ENCODE measurements around the gene RBM33.
"Not testable (repeated sequence)": the region's sequence is repeated elsewhere in the genome, so short reads cannot be mapped to it uniquely, and the experiment has no call there.

Gene RBM33

GRCh38 chr7:155609185-155609584, 35.3 kb upstream of the RBM33 start:
- DNase-seq (ENCODE audit: low read depth, low spot score) = no peak
- H3K27ac ChIP-seq (ENCODE audit: low read length) = no peak overlapping the region
- H3K4me1 ChIP-seq (ENCODE audit: control insufficient read depth, insufficient read depth, low read length) = no peaks in the 10 kb centered on the region
- H3K36me3 ChIP-seq (ENCODE audit: control insufficient read depth, insufficient read depth, low read length) = no peaks in the 10 kb centered on the region
- H3K4me3 ChIP-seq (ENCODE audit: low read length) = no peak overlapping the region
- H3K27me3 ChIP-seq (ENCODE audit: control insufficient read depth, insufficient read depth, low read length) = no peaks in the 10 kb centered on the region
- H3K9me3 ChIP-seq (ENCODE audit: control insufficient read depth, insufficient read depth, low read length) = no peaks in the 10 kb centered on the region
- no CpG with 5 or more reads among the region's 12 CpGs for WGBS (ENCODE audit: insufficient coverage, insufficient read length)

DNA sequence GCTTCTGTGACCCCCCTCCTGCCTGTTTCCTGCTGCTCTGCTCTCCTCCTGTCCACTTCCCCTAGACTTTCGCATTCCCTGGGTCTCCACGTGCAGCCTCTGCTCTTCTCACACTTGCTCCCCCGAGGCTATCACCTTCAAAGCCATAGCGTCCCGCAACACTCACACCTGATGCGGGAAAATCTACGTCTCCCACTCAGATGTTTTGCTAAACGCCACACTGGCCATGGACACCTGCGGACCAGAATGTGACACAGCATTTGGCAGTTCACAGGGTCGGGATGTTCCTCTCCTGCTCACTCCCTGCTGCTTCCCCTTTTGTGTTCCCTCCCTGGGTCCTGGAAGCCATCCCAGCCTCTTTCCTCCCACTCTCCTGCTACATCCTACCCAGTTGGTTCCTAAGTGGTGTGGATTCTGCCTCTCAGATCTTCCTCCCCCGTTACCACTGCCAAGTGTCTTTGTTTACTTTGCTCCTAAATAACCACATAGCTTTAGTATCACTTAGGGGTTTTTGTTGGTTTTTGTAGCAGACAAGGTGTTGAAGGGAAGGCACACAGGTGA, 33.7 kb upstream of the RBM33 start:
- no peaks in the 10 kb centered on the region for H3K27me3 ChIP-seq (ENCODE audit: control insufficient read depth, insufficient read depth, low read length)
- no peak overlapping the region for H3K27ac ChIP-seq (ENCODE audit: low read length)
- no CpG with 5 or more reads among the region's 11 CpGs for WGBS (ENCODE audit: insufficient coverage, insufficient read length)
- H3K9me3 ChIP-seq (ENCODE audit: control insufficient read depth, insufficient read depth, low read length) = no peaks in the 10 kb centered on the region
- H3K4me1 ChIP-seq (ENCODE audit: control insufficient read depth, insufficient read depth, low read length) = no peaks in the 10 kb centered on the region
- H3K36me3 ChIP-seq (ENCODE audit: control insufficient read depth, insufficient read depth, low read length) = no peaks in the 10 kb centered on the region
- DNase-seq (ENCODE audit: low read depth, low spot score) = no peak
- H3K4me3 ChIP-seq (ENCODE audit: low read length) = no peak overlapping the region

GRCh38 chr7:155611808-155612447, 32.5 kb upstream of the RBM33 start:
- DNase-seq (ENCODE audit: low read depth, low spot score) = no peak
- no CpG with 5 or more reads among the region's 9 CpGs for WGBS (ENCODE audit: insufficient coverage, insufficient read length)
- H3K4me3 ChIP-seq (ENCODE audit: low read length) = no peak overlapping the region
- H3K36me3 ChIP-seq (ENCODE audit: control insufficient read depth, insufficient read depth, low read length) = no peaks in the 10 kb centered on the region
- H3K4me1 ChIP-seq (ENCODE audit: control insufficient read depth, insufficient read depth, low read length) = no peaks in the 10 kb centered on the region
- no peak overlapping the region for H3K27ac ChIP-seq (ENCODE audit: low read length)
- no peaks in the 10 kb centered on the region for H3K27me3 ChIP-seq (ENCODE audit: control insufficient read depth, insufficient read depth, low read length)
- no peaks in the 10 kb centered on the region for H3K9me3 ChIP-seq (ENCODE audit: control insufficient read depth, insufficient read depth, low read length)

GRCh38 chr7:155612658-155613057, 31.8 kb upstream of the RBM33 start:
- Histone ChIP-seq H3K27me3 (ENCODE audit: control insufficient read depth, insufficient read depth, low read length) (no peaks in the 10 kb centered on the region), H3K36me3 (ENCODE audit: control insufficient read depth, insufficient read depth, low read length) (no peaks in the 10 kb centered on the region), H3K4me1 (ENCODE audit: control insufficient read depth, insufficient read depth, low read length) (no peaks in the 10 kb centered on the region), H3K9me3 (ENCODE audit: control insufficient read depth, insufficient read depth, low read length) (no peaks in the 10 kb centered on the region), H3K4me3 (ENCODE audit: low read length) (no peak overlapping the region), H3K27ac (ENCODE audit: low read length) (no peak overlapping the region)
- no peak for DNase-seq (ENCODE audit: low read depth, low spot score)
- whole genome bisulfite sequencing (ENCODE audit: insufficient coverage, insufficient read length) = no CpG with 5 or more reads among the region's 10 CpGs

GRCh38 chr7:155615085-155615484, 29.4 kb upstream of the RBM33 start:
- WGBS (ENCODE audit: insufficient coverage, insufficient read length) = no CpG with 5 or more reads among the region's 6 CpGs
- not testable (repeated sequence) for H3K4me1 ChIP-seq (ENCODE audit: control insufficient read depth, insufficient read depth, low read length); H3K4me3 ChIP-seq (ENCODE audit: low read length); H3K36me3 ChIP-seq (ENCODE audit: control insufficient read depth, insufficient read depth, low read length); H3K27me3 ChIP-seq (ENCODE audit: control insufficient read depth, insufficient read depth, low read length); DNase-seq (ENCODE audit: low read depth, low spot score); H3K27ac ChIP-seq (ENCODE audit: low read length); H3K9me3 ChIP-seq (ENCODE audit: control insufficient read depth, insufficient read depth, low read length)

DNA sequence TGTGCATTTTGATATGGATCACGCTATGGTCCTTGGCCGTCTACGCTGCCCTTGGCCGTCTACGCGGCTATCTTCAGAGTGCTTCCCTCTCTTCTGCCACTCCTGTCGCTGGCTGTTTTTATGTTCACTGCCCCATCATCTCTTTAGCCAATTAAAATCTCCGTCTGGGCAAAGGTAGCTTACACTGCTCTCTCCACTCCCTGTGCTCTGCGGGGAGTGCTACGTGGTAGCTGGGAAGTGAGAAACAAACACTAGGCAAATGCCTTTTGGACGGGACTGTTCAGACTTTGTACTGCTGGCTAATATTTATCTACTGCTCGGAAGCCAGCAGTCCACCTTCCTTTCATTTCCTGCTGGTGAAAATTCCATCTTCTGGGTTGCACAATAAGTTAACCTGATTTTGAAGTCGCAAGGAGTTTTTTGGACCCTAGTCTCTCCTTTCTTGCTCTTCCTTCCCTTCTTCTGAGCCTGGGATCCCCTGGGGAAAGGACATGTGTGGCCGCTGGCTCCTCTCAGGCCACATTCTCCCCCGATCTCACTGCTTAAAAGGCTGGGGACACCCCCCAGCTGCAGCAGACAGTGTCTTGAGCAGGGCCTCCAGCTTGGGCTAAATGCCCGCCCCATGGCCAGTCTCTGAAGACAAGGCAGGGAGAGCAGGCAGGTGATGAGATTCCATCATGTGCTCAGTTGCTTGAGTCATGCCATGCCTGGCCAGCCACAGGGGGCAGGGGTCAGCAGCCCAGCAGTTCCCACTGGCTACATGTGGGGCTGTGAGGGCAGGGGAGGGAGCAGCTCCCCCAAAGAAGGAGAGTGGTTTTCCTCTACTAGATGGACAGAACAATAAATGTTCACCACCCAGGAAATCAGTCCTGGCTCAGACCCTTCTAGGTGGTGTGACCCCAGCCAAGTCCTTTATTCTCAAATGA, 25.5 kb upstream of the RBM33 start:
- Histone ChIP-seq H3K27me3 (ENCODE audit: control insufficient read depth, insufficient read depth, low read length) (no peaks in the 10 kb centered on the region), H3K9me3 (ENCODE audit: control insufficient read depth, insufficient read depth, low read length) (no peaks in the 10 kb centered on the region), H3K27ac (ENCODE audit: low read length) (no peak overlapping the region), H3K36me3 (ENCODE audit: control insufficient read depth, insufficient read depth, low read length) (no peaks in the 10 kb centered on the region), H3K4me3 (ENCODE audit: low read length) (no peak overlapping the region), H3K4me1 (ENCODE audit: control insufficient read depth, insufficient read depth, low read length) (no peaks in the 10 kb centered on the region)
- no peak for DNase-seq (ENCODE audit: low read depth, low spot score)
- WGBS (ENCODE audit: insufficient coverage, insufficient read length) = no CpG with 5 or more reads among the region's 16 CpGs

DNA sequence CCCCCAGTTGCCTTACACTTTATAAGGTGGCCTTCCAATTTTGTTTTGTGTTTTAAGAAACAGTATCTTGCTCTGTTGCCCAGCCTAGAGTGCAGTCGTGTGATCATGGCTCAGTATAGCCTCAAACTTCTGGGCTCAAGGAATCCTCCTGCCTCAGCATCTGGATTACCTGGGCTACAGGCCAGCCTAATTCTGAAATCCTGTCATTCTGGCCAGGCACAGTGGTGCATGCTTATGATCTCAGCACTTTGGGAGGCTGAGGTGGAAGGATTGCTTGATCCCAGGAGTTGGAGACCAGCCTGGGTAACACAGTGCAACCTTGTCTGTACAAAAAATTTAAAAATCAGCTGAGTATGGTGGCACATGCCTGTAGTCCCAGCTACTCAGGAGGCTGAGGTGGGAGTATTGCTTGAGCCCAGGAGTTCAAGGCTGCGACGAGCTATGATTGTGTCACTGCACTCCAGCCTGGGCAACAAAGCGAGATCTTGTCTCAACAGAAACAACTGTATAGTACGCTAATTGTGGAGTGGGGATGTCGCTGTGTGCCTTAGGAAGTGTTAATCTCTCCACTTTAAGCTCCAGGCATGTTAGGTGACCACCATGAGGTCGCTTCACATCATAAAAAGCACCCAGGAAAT, 24.7 kb upstream of the RBM33 start:
- H3K9me3 ChIP-seq (ENCODE audit: control insufficient read depth, insufficient read depth, low read length) = no peaks in the 10 kb centered on the region
- H3K27me3 ChIP-seq (ENCODE audit: control insufficient read depth, insufficient read depth, low read length) = no peaks in the 10 kb centered on the region
- no CpG with 5 or more reads among the region's 7 CpGs for WGBS (ENCODE audit: insufficient coverage, insufficient read length)

DNA sequence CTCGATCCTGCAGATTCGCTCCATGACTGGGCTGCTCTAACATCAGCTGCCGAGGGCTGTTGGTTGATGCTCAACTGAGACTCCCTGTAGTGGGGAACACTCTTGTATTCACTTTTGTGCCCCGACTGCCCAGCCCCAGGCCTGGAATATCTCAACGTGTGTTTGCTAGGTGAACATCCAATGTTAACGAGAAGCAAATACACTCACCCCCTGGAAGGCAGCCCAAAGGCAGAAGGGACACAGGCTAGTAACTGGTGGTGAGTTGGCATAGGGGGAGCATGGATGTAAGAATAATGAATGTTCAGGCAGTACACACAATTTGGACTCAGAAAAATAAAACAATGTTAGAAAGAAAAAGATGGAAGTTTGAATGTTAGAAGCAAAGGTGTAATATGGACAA, 24.0 kb upstream of the RBM33 start:
- H3K27ac ChIP-seq (ENCODE audit: low read length) = no peak overlapping the region
- no CpG with 5 or more reads among the region's 6 CpGs for WGBS (ENCODE audit: insufficient coverage, insufficient read length)
- no peaks in the 10 kb centered on the region for H3K9me3 ChIP-seq (ENCODE audit: control insufficient read depth, insufficient read depth, low read length)
- no peak for DNase-seq (ENCODE audit: low read depth, low spot score)
- no peaks in the 10 kb centered on the region for H3K36me3 ChIP-seq (ENCODE audit: control insufficient read depth, insufficient read depth, low read length)
- no peaks in the 10 kb centered on the region for H3K4me1 ChIP-seq (ENCODE audit: control insufficient read depth, insufficient read depth, low read length)
- no peaks in the 10 kb centered on the region for H3K27me3 ChIP-seq (ENCODE audit: control insufficient read depth, insufficient read depth, low read length)
- no peak overlapping the region for H3K4me3 ChIP-seq (ENCODE audit: low read length)

More for the DNA sequence above, 24.7 kb upstream of the RBM33 start:
- DNase-seq (ENCODE audit: low read depth, low spot score) = no peak
- no peak overlapping the region for H3K4me3 ChIP-seq (ENCODE audit: low read length)
- H3K27ac ChIP-seq (ENCODE audit: low read length) = no peak overlapping the region
- H3K4me1 ChIP-seq (ENCODE audit: control insufficient read depth, insufficient read depth, low read length) = no peaks in the 10 kb centered on the region
- no peaks in the 10 kb centered on the region for H3K36me3 ChIP-seq (ENCODE audit: control insufficient read depth, insufficient read depth, low read length)

GRCh38 chr7:155621418-155621980, 23.0 kb upstream of the RBM33 start:
- H3K4me1 ChIP-seq (ENCODE audit: control insufficient read depth, insufficient read depth, low read length) = no peaks in the 10 kb centered on the region
- DNase-seq (ENCODE audit: low read depth, low spot score) = no peak
- H3K9me3 ChIP-seq (ENCODE audit: control insufficient read depth, insufficient read depth, low read length) = no peaks in the 10 kb centered on the region
- H3K36me3 ChIP-seq (ENCODE audit: control insufficient read depth, insufficient read depth, low read length) = no peaks in the 10 kb centered on the region
- no peak overlapping the region for H3K4me3 ChIP-seq (ENCODE audit: low read length)
- no peaks in the 10 kb centered on the region for H3K27me3 ChIP-seq (ENCODE audit: control insufficient read depth, insufficient read depth, low read length)
- 100% methylated on average over 3 of the region's 10 CpGs for WGBS (ENCODE audit: insufficient coverage, insufficient read length)
- H3K27ac ChIP-seq (ENCODE audit: low read length) = no peak overlapping the region

- H3K9me3 ChIP-seq (ENCODE audit: control insufficient read depth, insufficient read depth, low read length) = no peaks in the 10 kb centered on the region
- no peak overlapping the region for H3K27ac ChIP-seq (ENCODE audit: low read length)
- no peaks in the 10 kb centered on the region for H3K27me3 ChIP-seq (ENCODE audit: control insufficient read depth, insufficient read depth, low read length)
- WGBS (ENCODE audit: insufficient coverage, insufficient read length) = no CpG with 5 or more reads among the region's 6 CpGs
- no peak for DNase-seq (ENCODE audit: low read depth, low spot score)
- no peaks in the 10 kb centered on the region for H3K36me3 ChIP-seq (ENCODE audit: control insufficient read depth, insufficient read depth, low read length)
- H3K4me3 ChIP-seq (ENCODE audit: low read length) = no peak overlapping the region
- H3K4me1 ChIP-seq (ENCODE audit: control insufficient read depth, insufficient read depth, low read length) = no peaks in the 10 kb centered on the region
Measured at GRCh38 chr7:155624412-155624811, 20.0 kb upstream of the RBM33 start.

Data from iPS DF 6.9 (cell line).